ENCODE measurements around the gene PARP4. TPM values are rescaled to one million over a fixed set of nuclear protein-coding genes. Genes with fewer than 3 reads are reported as not detected.
"Not testable (repeated sequence)": the region's sequence is repeated elsewhere in the genome, so short reads cannot be mapped to it uniquely, and the experiment has no call there.

PARP4 gene
- 10 to 100 TPM; 66.3 to 69.4 TPM for total RNA-seq

DNA sequence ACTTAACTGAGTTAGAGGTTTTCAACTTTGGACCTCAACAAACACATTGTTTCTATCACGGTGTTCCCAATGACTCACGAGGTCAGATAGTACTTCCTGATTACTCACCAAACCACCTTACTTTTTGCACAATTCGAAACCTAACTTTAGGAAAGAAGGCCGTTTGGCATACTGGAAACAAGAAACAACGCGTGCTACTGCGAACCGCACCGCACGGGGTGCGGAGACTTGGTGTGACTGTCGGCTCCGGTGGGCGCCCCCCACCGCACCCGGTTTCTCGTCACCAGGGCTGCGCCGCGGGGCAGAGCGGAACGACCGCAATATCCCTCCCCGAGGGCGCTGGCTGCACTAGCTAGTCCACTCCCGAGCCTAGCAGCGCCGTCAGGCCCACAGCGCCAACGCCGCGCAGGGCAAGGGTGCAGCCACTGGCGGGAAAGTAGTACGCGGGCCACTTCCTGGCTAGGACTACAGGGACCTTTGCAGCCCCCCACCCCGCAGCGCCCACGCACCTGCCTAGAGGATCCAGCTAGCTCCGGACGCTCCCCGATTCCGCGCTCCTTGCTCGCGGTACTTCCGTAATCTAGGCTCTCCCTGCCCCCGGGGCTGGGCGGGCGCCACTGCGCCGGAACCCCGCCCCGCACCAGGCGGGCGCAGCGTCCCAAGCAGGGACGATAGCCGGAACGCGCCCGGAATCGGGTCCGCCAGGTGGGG, at the start of gene PARP4:
PARP4 (minus strand) TSS at position 582 of the 711 bp plus-strand sequence. CDS start 9,002 bp downstream, outside the sequence.
- H3K4me3 Mint-ChIP-seq = peak within 1 kb of the TSS; percentile 82
- DNase-seq = peak; percentile 83

DNA sequence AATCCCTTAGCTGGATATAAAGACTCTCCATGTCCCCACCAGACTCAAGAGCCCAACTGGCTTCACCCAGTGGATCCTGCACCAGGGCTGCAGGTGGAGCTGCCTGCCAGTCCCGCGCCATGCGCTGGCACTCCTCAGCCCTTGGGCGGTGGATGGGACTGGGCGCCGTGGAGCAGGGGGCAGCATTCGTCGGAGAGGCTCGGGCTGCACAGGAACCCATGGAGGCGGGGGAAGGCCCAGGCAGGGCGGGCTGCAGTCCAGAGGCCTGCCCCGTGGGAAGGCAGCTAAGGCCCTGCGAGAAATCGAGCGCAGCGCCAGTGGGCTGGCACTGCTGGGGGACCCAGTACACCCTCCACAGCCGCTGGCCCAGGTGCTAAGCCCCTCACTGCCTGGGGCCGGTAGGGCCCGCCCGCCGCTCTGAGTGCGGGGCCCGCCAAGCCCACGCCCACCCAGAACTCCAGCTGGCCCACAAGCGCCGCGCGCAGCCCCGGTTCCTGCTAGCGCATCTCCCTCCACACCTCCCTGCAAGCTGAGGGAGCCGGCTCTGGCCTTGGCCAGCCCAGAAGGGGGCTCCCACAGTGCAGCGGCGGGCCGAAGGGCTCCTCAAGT, 48.1 kb upstream of the PARP4 start:
- Mint-ChIP-seq H3K27me3 (peaks cover 38% of the 10 kb centered on the region), H3K4me1 (peaks cover 14% of the 10 kb centered on the region)
- POLR2A ChIA-PET; H3K27ac Mint-ChIP-seq; ATAC-seq (ENCODE audit: low read depth); H3K9me3 Mint-ChIP-seq; DNase-seq; H3K36me3 Mint-ChIP-seq; H3K4me3 Mint-ChIP-seq: not testable (repeated sequence)

More for the DNA sequence above, at the start of gene PARP4:
- Mint-ChIP-seq H3K4me1 (peaks cover 27% of the 10 kb centered on the region), H3K27ac (peak within 1 kb of the TSS; percentile 72), H3K27me3 (peaks cover 2% of the 10 kb centered on the region), H3K36me3 (peaks cover 10% of the 10 kb centered on the region), H3K9me3 (no peaks in the 10 kb centered on the region)
- peak; percentile 89 for ATAC-seq (ENCODE audit: low read depth)
- POLR2A ChIA-PET = interaction anchor here (0.6 kb wide), 1 partner anchor 185 kb away, joined by 3 read pairs; no protein-coding TSS in a partner anchor

DNA sequence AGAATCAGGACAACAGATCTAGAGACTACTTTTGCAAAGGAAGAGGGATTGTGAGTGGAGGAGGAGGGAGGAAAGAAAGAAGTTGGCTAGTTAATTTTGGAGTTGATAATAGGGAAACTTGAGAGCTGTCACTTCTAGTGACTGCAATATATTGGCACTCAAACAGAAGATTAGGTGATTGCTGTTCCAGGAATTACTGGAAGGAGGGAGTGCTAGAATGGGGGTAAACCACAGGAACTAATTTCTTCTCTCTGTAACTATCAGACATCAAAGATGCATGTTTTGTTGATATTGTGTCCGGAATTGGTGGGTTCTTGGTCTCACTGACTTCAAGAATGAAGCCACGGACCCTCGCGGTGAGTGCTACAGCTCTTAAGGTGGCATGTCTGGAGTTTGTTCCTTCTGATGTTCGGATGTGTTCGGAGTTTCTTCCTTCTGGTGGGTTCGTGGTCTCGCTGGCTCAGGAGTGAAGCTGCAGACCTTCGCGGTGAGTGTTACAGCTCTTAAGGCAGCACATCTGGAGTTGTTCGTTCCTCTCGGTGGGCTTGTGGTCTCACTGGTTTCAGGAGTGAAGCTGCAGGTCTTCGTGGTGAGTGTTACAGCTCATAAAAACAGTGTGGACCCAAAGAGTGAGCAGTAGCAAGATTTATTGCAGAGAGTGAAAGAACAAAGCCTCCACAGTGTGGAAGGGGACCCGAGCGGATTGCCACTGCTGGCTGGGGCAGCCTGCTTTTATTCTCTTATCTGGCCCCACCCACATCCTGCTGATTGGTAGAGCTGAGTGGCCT, 47.0 kb upstream of the PARP4 start:
- H3K36me3 Mint-ChIP-seq; DNase-seq; H3K9me3 Mint-ChIP-seq; ATAC-seq (ENCODE audit: low read depth): not testable (repeated sequence)
- Mint-ChIP-seq H3K4me3 (peak overlapping the region; percentile 69), H3K4me1 (peaks cover 12% of the 10 kb centered on the region), H3K27me3 (peaks cover 33% of the 10 kb centered on the region), H3K27ac (peak overlapping the region; percentile 56)
- POLR2A ChIA-PET = interaction anchor here (0.6 kb wide), 1 partner anchor 80 kb away, joined by 4 read pairs; no protein-coding TSS in a partner anchor

DNA sequence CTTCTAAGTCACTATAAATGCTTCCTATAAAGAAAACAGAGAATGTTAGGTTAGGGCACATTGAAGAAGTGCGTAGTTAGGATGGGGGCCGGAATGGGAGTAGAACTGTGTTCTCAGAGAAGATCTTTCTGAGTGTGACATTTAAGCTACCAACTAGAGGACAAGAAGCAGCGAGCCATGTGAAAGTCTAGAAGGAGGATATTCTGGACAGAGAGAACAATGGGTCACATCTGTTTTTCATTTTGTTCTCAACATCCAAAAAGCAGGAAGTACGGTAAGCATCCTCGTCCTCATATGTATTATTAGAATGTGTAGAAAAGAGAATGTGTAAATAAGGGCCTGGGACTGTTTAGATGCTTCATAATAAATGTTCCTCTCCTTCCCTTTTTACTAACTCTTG, 44.5 kb upstream of the PARP4 start:
- H3K9me3 Mint-ChIP-seq = peaks cover 1% of the 10 kb centered on the region
- H3K27ac Mint-ChIP-seq = no peak overlapping the region
- no peaks in the 10 kb centered on the region for H3K36me3 Mint-ChIP-seq
- no peak overlapping the region for H3K4me3 Mint-ChIP-seq
- H3K27me3 Mint-ChIP-seq = peaks cover 32% of the 10 kb centered on the region
- no peak for DNase-seq
- POLR2A ChIA-PET = no interaction called here
- peaks cover 12% of the 10 kb centered on the region for H3K4me1 Mint-ChIP-seq
- ATAC-seq (ENCODE audit: low read depth) = no peak

DNA sequence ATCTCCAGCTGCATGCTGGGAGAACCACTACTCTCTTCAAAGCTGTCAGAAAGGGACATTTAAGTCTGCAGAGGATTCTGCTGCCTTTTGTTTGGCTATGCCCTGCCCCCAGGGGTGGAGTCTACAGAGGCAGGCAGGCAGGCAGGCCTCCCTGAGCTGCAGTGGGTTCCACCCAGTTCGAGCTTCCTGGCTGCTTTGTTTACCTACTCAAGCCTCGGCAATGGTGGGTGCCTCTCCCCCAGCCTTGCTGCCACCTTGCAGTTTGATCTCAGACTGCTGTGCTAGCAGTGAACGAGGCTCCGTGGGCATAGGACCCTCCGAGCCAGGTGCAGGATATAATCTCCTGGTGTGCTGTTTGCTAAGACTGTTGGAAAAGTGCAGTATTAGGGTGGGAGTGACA, 41.3 kb upstream of the PARP4 start:
- H3K4me1 Mint-ChIP-seq; H3K4me3 Mint-ChIP-seq; H3K27ac Mint-ChIP-seq; H3K36me3 Mint-ChIP-seq; H3K9me3 Mint-ChIP-seq; POLR2A ChIA-PET; ATAC-seq (ENCODE audit: low read depth); DNase-seq: not testable (repeated sequence)
- peaks cover 34% of the 10 kb centered on the region for H3K27me3 Mint-ChIP-seq

DNA sequence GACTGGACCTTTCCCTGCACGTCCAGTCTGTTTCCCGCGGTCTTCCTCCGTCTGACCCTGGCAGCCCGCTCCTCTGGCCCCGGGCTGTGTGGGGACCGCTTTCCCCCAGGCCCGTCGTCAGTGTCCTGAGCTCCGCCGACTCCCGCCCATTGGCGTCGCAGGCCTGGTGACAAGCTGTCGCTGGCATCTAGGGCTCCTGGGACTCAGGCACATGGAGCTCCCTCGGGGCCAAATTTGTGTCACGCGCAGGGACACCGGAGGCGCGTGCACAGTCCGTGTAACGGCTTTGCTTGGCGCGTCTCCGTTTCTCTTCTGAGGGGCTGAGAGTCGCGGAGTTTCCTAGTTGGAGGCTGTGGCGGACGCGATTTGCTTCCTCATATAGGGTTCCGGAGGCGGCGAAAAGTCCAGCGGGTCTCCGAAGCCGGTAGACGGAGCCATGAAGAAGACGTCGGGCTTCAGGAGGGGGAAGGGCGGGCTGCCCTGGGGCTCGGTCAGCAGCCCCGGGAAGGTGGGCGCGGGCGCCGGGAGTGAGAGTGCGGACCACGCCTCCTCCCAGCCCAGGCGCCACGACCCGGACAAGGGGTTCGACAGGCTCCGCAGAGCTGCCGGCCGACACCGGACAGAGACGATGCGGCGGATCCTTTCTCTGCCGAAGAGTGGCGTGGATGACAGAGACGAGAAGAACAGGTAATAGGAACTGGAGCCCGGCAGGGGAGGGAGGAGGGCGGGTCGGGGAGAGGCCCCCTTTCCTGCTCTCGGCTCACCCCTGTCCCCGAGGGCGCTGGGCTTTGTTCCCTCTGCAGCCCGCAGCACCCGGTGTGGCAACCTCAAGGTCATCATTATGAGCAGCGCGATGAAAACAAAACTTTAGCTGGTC, 29.1 kb upstream of the PARP4 start:
- ATAC-seq (ENCODE audit: low read depth) (peak; percentile 63), DNase-seq (peak; percentile 39)
- H3K9me3 Mint-ChIP-seq, H3K27ac Mint-ChIP-seq, POLR2A ChIA-PET, H3K4me1 Mint-ChIP-seq, H3K36me3 Mint-ChIP-seq: not testable (repeated sequence)
- peaks cover 52% of the 10 kb centered on the region for H3K27me3 Mint-ChIP-seq
- peak overlapping the region; percentile 84 for H3K4me3 Mint-ChIP-seq

DNA sequence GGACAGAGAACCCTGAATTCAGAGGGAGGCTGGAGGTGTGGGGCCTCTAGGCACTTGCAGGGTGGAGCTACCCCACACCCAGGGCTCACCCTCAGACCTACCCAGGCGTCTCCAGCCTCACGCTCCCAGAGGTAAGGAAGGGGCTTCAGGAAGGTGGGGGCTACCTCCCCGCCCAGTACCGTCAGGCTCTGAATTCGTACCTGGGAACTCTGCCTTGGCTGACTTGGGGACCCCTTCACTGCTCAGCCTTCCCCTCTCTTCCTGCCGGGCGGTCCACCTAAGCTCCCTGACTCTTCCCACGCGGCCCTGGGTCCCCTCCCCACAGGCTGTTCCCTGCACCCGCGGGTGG, 28.5 kb upstream of the PARP4 start:
- Mint-ChIP-seq H3K9me3 (no peaks in the 10 kb centered on the region), H3K27ac (no peak overlapping the region), H3K4me1 (peaks cover 3% of the 10 kb centered on the region), H3K4me3 (peak overlapping the region; percentile 84), H3K36me3 (no peaks in the 10 kb centered on the region), H3K27me3 (peaks cover 52% of the 10 kb centered on the region)
- ATAC-seq (ENCODE audit: low read depth) (no peak), DNase-seq (no peak)
- POLR2A ChIA-PET = no interaction called here

DNA sequence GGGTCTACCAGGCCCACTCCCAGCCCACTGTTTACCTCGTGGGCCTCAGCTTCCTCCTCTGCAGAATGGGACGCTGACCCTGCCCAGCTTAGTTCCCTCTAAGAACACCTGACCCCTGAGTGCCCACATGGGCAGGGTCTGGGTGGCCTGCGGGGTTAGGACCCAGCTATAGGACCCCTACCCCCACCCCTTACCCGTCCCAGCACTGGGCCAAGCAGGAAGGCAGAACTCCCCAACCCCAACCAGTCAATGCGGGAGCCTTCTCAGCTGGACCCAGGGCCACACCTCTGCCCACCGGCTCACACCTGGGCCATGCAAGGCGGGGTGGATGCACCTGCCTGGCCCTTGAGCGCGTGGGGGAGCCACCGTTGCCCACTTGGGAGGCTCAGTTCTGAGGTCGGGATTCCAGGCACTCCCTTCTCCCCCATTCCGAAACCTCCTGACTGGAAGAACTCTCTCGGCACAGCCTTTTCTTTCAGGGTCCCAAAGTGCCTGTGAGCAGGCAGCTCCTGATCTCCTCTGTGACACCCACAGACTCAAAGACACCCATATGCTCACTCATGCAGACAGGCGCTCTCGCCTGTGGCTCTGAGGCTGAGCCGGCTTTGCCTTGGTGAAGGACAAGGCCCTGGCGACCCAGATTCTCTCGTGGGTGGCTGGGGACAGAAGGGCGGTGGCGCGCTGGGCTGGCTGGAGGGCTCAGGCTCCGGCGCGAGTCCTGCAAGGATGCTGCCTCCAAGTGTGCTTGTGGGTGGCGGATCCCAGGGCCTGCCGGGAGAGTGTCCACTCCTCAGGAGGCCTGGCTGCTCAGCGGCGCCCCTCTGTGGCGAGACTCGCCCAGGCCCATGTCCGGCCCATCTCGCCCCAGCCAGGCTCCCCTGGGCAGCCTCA, 27.9 kb upstream of the PARP4 start:
- Mint-ChIP-seq H3K4me1 (peaks cover 3% of the 10 kb centered on the region), H3K36me3 (no peaks in the 10 kb centered on the region), H3K27ac (no peak overlapping the region), H3K9me3 (no peaks in the 10 kb centered on the region), H3K27me3 (peaks cover 52% of the 10 kb centered on the region), H3K4me3 (no peak overlapping the region)
- ATAC-seq (ENCODE audit: low read depth) (no peak), DNase-seq (no peak)
- POLR2A ChIA-PET = no interaction called here

DNA sequence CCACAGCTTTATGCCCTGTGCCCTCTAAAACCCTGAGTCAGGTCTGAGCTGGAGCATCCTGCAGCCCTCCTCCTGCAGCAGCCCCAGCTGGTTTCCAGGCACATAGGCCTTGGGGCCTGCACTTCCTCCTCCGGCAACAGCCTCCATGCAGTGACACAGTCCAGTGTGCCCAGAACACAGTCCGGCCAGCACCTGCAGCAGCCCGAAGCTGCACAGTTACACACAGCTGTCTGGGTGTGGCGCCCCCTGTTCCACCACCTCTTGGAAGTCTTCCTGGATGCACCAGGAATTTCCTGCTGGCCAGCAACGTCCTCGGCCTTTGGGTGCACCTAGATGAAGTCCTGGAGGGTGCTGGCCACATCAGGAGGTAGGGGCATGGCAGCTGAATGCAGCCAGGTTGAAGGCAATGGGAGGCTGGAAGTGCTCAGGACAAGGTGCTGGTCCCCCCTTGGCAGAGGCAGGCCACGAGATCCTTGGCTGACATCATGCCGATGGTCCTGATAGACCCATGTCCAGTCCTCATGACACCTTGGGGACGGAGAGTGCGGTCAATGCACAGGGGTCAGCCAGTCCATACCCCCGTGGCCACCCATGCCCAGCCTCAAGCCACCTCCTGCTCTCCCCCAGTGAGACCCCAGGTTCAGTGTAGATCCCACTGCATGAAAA, 27.1 kb upstream of the PARP4 start:
- Mint-ChIP-seq H3K9me3 (no peaks in the 10 kb centered on the region), H3K27ac (no peak overlapping the region), H3K4me1 (peaks cover 3% of the 10 kb centered on the region), H3K27me3 (peaks cover 56% of the 10 kb centered on the region), H3K36me3 (no peaks in the 10 kb centered on the region), H3K4me3 (no peak overlapping the region)
- ATAC-seq (ENCODE audit: low read depth) (no peak), DNase-seq (no peak)
- POLR2A ChIA-PET = no interaction called here

DNA sequence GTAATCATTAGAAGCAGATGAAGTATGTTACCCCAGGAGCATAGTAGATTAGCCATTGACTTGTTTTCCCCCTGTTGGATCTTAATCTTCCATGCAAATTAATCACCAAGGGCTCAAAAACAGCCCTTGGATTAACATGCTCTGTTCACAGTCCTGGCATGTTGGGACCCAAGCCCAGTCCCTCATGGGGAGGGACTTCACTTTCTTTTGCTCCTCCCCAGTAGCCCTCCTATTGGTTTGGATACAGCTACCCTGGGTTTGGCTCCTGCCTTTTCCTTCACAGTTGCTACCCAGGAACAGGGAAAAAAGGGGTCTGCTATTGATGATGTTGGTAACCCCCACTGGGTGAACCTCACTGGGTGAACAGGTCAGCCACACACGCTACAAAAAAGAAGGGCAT, 16.9 kb upstream of the PARP4 start:
- no peaks in the 10 kb centered on the region for H3K36me3 Mint-ChIP-seq
- POLR2A ChIA-PET = no interaction called here
- ATAC-seq (ENCODE audit: low read depth) = no peak
- no peaks in the 10 kb centered on the region for H3K4me1 Mint-ChIP-seq
- DNase-seq = no peak
- H3K27ac Mint-ChIP-seq = no peak overlapping the region
- peaks cover 61% of the 10 kb centered on the region for H3K27me3 Mint-ChIP-seq
- H3K9me3 Mint-ChIP-seq = no peaks in the 10 kb centered on the region
- no peak overlapping the region for H3K4me3 Mint-ChIP-seq

DNA sequence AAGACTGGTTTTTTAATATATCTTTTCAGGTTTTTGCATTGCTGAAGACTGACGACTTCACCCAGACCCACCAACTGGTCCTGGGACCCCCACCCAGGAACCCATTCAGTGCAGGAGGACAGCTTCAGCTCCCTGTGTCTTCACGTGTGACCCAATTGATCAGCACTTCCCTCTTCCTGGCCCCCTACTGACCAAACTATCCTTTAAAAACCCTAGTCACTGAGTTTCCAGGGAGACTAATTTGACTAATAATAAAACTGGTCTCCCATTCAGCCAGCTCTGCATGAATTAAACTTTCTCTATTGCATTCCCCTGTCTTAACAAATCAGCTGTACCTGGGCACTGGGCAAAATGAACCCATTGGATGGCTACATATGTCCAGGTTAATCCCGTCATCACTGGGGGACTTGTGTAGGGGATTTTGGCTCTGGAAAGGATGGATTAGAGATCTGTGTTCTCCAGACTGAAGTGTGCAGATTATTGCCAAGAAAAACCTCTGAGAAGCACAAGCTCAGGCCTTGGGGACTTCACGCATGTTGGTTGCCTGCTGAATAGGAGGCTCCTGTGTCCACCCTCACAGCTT, 16.3 kb upstream of the PARP4 start:
- POLR2A ChIA-PET = no interaction called here
- Mint-ChIP-seq H3K4me3 (no peak overlapping the region), H3K27ac (no peak overlapping the region), H3K36me3 (no peaks in the 10 kb centered on the region), H3K9me3 (no peaks in the 10 kb centered on the region), H3K4me1 (no peaks in the 10 kb centered on the region), H3K27me3 (peaks cover 55% of the 10 kb centered on the region)
- DNase-seq (no peak), ATAC-seq (ENCODE audit: low read depth) (no peak)

All from activated naive CD8-positive, alpha-beta T cell treated with anti-CD3 and anti-CD28 coated beads, Interleukin-2, amount 10 ng/mL, durations not matched to agents 7 days and 5 days (primary cell).